HepG2 (cell line): ENCODE data around the gene ZDHHC14. TPM values are rescaled to one million over a fixed set of nuclear protein-coding genes. Genes with fewer than 3 reads are reported as not detected.

Experiments used
- ATAC-seq: fragments of 200-7000 bp; cut with Tn5 transposase; 3 replicates; pipeline ENCODE4 v1.9.1; 2020; ENCODE audit warnings: mild to moderate bottlenecking, moderate library complexity
- BruUV-seq: library from RNA; stranded (reverse); fragments of 400-500 nt; replicated peaks from 2 replicates; lab custom pipeline; 2021; lab: Mats Ljungman, UMichigan
- CTCF ChIA-PET: fragments of 300-600 bp; formaldehyde crosslinking; extraction: SDS; loops from one replicate; lab custom pipeline; 2021; ENCODE audit warnings: low total read pairs, inconsistent platforms, low intra/inter-chr PET ratio; lab: Yijun Ruan, JAX
- POLR2A ChIA-PET: fragments of 350-600 bp; sonication (Branson Sonifier 250); formaldehyde crosslinking; loops from one replicate; lab custom pipeline; 2020; ENCODE audit warnings: antibody characterized with exemption, inconsistent platforms; lab: Yijun Ruan, JAX
- DNase-seq: peaks from one replicate; pipeline ENCODE4 v3.0.0-alpha.2; 2015; ENCODE audit warnings: low spot score
- FAIRE-seq: peaks from 3 replicates; lab custom pipeline; 2011; peaks lifted over from hg19 to GRCh38; lab: Jason Lieb, UNC
- H2AFZ ChIP-seq: one replicate; pipeline ENCODE4 v1.6.1; 2011; ENCODE audit warnings: low read length, inconsistent platforms
- H3K27ac ChIP-seq: fragments of 300-600 bp; 3 replicates; pipeline ENCODE4 v1.8.0; 2011; ENCODE audit warnings: mixed run types, mild to moderate bottlenecking, mixed read lengths, low read length, inconsistent platforms; ENCODE audit not compliant: insufficient read depth; ENCODE audit errors: extremely low read length
- H3K27me3 ChIP-seq, 2 experiments: fragments of 200-600 bp in 1 of 2; 2 replicates in 1 of 2; 3 replicates in 1 of 2; pipeline versions ENCODE4 v1.6.0 to v1.8.0; 2011; ENCODE audit warnings: low read length in 2 of 2, mild to moderate bottlenecking in 2 of 2, moderate library complexity in 2 of 2, inconsistent platforms in 1 of 2; ENCODE audit not compliant: insufficient read depth in 2 of 2, control insufficient read depth in 1 of 2
- H3K36me3 ChIP-seq, 2 experiments: fragments of 200-600 bp in 1 of 2; replicated peaks in 1 of 2; 2 replicates in 1 of 2; 3 replicates in 1 of 2; pipeline versions ENCODE4 v1.5.1 to v1.8.0; 2011; ENCODE audit warnings: low read length in 2 of 2, inconsistent platforms in 1 of 2; ENCODE audit not compliant: insufficient read depth in 2 of 2, control insufficient read depth in 1 of 2
- H3K4me1 ChIP-seq: 2 replicates; pipeline ENCODE4 v1.5.1; 2012; ENCODE audit warnings: low read length, inconsistent platforms; ENCODE audit not compliant: insufficient read depth
- H3K4me2 ChIP-seq: 2 replicates; pipeline ENCODE4 v1.6.0; 2011; ENCODE audit warnings: low read depth, low read length, inconsistent platforms
- H3K4me3 ChIP-seq, 3 experiments: fragments of 200-600 bp in 1 of 3; sonication (generic), shearing (Covaris generic) in 1 of 3; replicated peaks in 1 of 3; 2 replicates each; pipeline ENCODE4 v1.5.1; 2011 to 2016; ENCODE audit warnings: low read length in 3 of 3, inconsistent platforms in 2 of 3, low read depth in 2 of 3, mild to moderate bottlenecking in 2 of 3, control low read depth in 1 of 3, mixed read lengths in 1 of 3; ENCODE audit not compliant: insufficient read depth in 1 of 3
- H3K79me2 ChIP-seq: one replicate; pipeline ENCODE4 v1.6.1; 2011; ENCODE audit warnings: low read length, inconsistent platforms; ENCODE audit not compliant: insufficient read depth
- H3K9ac ChIP-seq: 2 replicates; pipeline ENCODE4 v1.6.0; 2011; ENCODE audit warnings: mild to moderate bottlenecking, low read depth, low read length, inconsistent platforms; ENCODE audit not compliant: insufficient read depth
- H3K9me3 ChIP-seq: 2 replicates; pipeline ENCODE4 v1.5.1; 2012; ENCODE audit warnings: mild to moderate bottlenecking, low read length
- H4K20me1 ChIP-seq: 2 replicates; pipeline ENCODE4 v1.6.0; 2011; ENCODE audit warnings: inconsistent platforms, mild to moderate bottlenecking, low read length, moderate library complexity; ENCODE audit not compliant: insufficient read depth
- GATAD2A ChIP-seq: IDR thresholded peaks from 2 replicates; pipeline ENCODE4 v1.6.1; 2016
- GMEB1 ChIP-seq: sonication (generic); formaldehyde crosslinking; IDR thresholded peaks from 2 replicates; pipeline ENCODE4 v1.5.1; 2020; ENCODE audit warnings: missing genetic modification reagents, mild to moderate bottlenecking, borderline replicate concordance
- HDAC2 ChIP-seq: sonication (generic); formaldehyde crosslinking; IDR thresholded peaks from 2 replicates; pipeline ENCODE4 v1.4.0; 2020; ENCODE audit warnings: missing genetic modification reagents
- MBD4 ChIP-seq: IDR thresholded peaks from 2 replicates; pipeline ENCODE4 v1.6.1; 2012; ENCODE audit warnings: low read length, inconsistent platforms, borderline replicate concordance
- NFRKB ChIP-seq: fragments of 450-650 bp; IDR thresholded peaks from 2 replicates; pipeline ENCODE4 v1.6.1; 2017
- PAWR ChIP-seq: sonication (generic); formaldehyde crosslinking; IDR thresholded peaks from 2 replicates; pipeline ENCODE4 v1.4.0; 2020; ENCODE audit warnings: missing genetic modification reagents, mild to moderate bottlenecking, borderline replicate concordance
- REST ChIP-seq, 2 experiments: IDR thresholded peaks; 2 replicates each; pipeline ENCODE4 v1.6.1; 2011 to 2012; ENCODE audit warnings: low read length in 2 of 2, borderline replicate concordance in 1 of 2, low read depth in 1 of 2, mild to moderate bottlenecking in 1 of 2, moderate library complexity in 1 of 2
- TCF12 ChIP-seq, 2 experiments: fragments of 450-650 bp in 1 of 2; sonication (generic) in 1 of 2; formaldehyde crosslinking in 1 of 2; IDR thresholded peaks; 2 replicates each; pipeline versions ENCODE4 v1.6.1 to v1.8.0; 2017 to 2022; ENCODE audit warnings: antibody characterized with exemption in 1 of 2, mild to moderate bottlenecking in 1 of 2, missing genetic modification reagents in 1 of 2, moderate library complexity in 1 of 2
- TCF7L2 ChIP-seq: IDR thresholded peaks from 2 replicates; pipeline ENCODE4 v1.6.1; 2011; ENCODE audit warnings: mild to moderate bottlenecking, low read depth, low read length, moderate library complexity
- ZNF121 ChIP-seq: sonication (generic); formaldehyde crosslinking; IDR thresholded peaks from 2 replicates; pipeline ENCODE4 v1.5.0; 2020; ENCODE audit warnings: mild to moderate bottlenecking, missing genetic modification reagents
- ZNF263 ChIP-seq: sonication (generic); formaldehyde crosslinking; IDR thresholded peaks from 2 replicates; pipeline ENCODE4 v1.4.0; 2020; ENCODE audit warnings: missing genetic modification reagents
- ZNF850 ChIP-seq: sonication (generic); formaldehyde crosslinking; conservative IDR thresholded peaks from 2 replicates; pipeline ENCODE4 v1.9.0; 2021; ENCODE audit warnings: mild to moderate bottlenecking, missing genetic modification reagents
- WGBS: methylation state at CpG from one replicate; pipeline ENCODE4 v1.1.6; 2017; ENCODE audit warnings: low lambda C conversion rate; 5-methylcytosine and 5-hydroxymethylcytosine counted together
- in situ Hi-C: cut with HindIII; loops from 2 replicates; pipeline ENCODE4 v1.10.0; 2017; ENCODE audit warnings: low pct_unique_long_range_greater_than_20kb; ENCODE audit not compliant: extremely low pct_ligation_motif_present
- intact Hi-C: fragments of 100-400 bp; cut with micrococcal nuclease; formaldehyde crosslinking; loops from one replicate; pipeline ENCODE4 v1.10.0; 2022; ENCODE audit not compliant: unreplicated experiment
- polyA plus RNA-seq, 8 experiments: library from polyadenylated mRNA; depleted of rRNA in 3 of 8; stranded (reverse) in 7 of 8; unstranded in 1 of 8; fragments of >200 nt; fragmentation: Illumina TruSeq in 4 of 8; extraction: Trizol in 4 of 8; gene quantifications; 2 replicates each; pipeline versions ENCODE4 v1.2.1 to v1.2.3, GENCODE V29; 2011 to 2016; ENCODE audit warnings: low read depth in 4 of 8, missing spikeins in 1 of 8, mixed read lengths in 1 of 8; ENCODE audit not compliant: insufficient read depth in 1 of 8
- total RNA-seq, 5 experiments: library from RNA; depleted of rRNA; stranded (reverse); fragments of >200 nt; fragmentation: Illumina TruSeq; extraction: Trizol; gene quantifications; 2 replicates each; pipeline ENCODE4 v1.2.3, GENCODE V29; 2016; ENCODE audit warnings: low read depth in 1 of 5
- TF ChIP-seq, protein P1 (sequence below): sonication (generic); formaldehyde crosslinking; IDR thresholded peaks from 2 replicates; pipeline ENCODE4 v1.5.1; 2020; ENCODE audit warnings: mild to moderate bottlenecking, moderate library complexity, missing genetic modification reagents
- TF ChIP-seq, protein P2 (sequence below): sonication (generic); formaldehyde crosslinking; IDR thresholded peaks from 2 replicates; pipeline ENCODE4 v1.8.0; 2022; ENCODE audit warnings: mild to moderate bottlenecking, missing genetic modification reagents, borderline replicate concordance

The ZDHHC14 gene
- total and polyA plus RNA-seq, 2 of the 13 experiments (the other 11 are each of a cell fraction or from before 2014, with no cell fraction given): 3.7 to 9.5 TPM

DNA sequence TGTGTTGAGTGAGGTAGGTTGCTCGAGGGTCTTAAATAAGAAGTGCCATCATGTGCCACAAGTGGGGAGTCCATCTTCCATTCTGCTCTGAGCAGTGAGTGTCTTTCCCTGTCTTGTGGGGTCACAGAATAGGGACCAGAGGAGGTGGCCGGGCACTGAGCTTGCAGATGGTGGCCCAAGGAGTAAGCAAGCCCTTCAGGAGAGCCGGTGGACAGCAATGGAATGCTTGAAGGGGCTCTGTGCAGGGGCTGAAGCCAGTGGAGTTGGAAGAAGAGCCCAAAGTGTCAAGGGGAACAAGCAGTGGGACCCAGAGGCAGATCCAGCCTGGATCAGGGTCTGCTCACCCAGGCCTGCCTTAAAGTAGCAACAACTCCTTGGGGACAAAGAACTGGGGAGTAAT is 228.6 kb downstream of the ZDHHC14 start (continued):
- no peak for TF ChIP-seq GMEB1 (CRISPR knock-in tag)
- no peak for TF ChIP-seq PAWR (CRISPR knock-in tag)
- TF ChIP-seq, all 625 proteins: peak for 0

GRCh38 chr6:157610451-157610999 is 229.5 kb downstream of the ZDHHC14 start:
- no peak for ATAC-seq
- no peaks in the 10 kb centered on the region for H3K79me2 ChIP-seq
- H3K4me2 ChIP-seq: no peak overlapping the region
- intact Hi-C loops (loop anchor here (5.0 kb wide), 1 partner anchor 273 kb away; no protein-coding TSS in a partner anchor), in situ Hi-C loops (loop anchor here (5.0 kb wide), 1 partner anchor 288 kb away; the partner anchor contains the start of gene TMEM242)
- peaks cover 48% of the 10 kb centered on the region for H3K4me1 ChIP-seq
- no peak for FAIRE-seq
- WGBS: 91% methylated on average over 8 of the region's 9 CpGs
- no peaks in the 10 kb centered on the region for H3K36me3 ChIP-seq
- no peak overlapping the region for H3K27ac ChIP-seq
- H3K9me3 ChIP-seq: no peaks in the 10 kb centered on the region
- POLR2A ChIA-PET: no interaction called here
- BruUV-seq: no TSS peak
- H3K9ac ChIP-seq: no peak overlapping the region
- CTCF ChIA-PET: no interaction called here
- no peaks in the 10 kb centered on the region for H3K27me3 ChIP-seq
- no peaks in the 10 kb centered on the region for H4K20me1 ChIP-seq
- no peak overlapping the region for H3K4me3 ChIP-seq
- DNase-seq: no peak
- H2AFZ ChIP-seq: no peak overlapping the region
- TF ChIP-seq ZNF850 (CRISPR knock-in tag) (no peak), TCF7L2 (no peak), MBD4 (no peak), HDAC2 (CRISPR knock-in tag) (no peak), ZNF121 (no peak), REST (IDR thresholded peaks at IDR 0.05; ENCODE audit: borderline replicate concordance in 1 of 2, low read depth in 1 of 2, low read length in 2 of 2) (no peak), ZNF263 (CRISPR knock-in tag) (no peak), NFRKB (no peak), GATAD2A (no peak), TCF12 (IDR thresholded peaks at IDR 0.05) (no peak), TCF12 (CRISPR knock-in tag; IDR thresholded peaks at IDR 0.05) (no peak)
- TF ChIP-seq, protein P1, sequence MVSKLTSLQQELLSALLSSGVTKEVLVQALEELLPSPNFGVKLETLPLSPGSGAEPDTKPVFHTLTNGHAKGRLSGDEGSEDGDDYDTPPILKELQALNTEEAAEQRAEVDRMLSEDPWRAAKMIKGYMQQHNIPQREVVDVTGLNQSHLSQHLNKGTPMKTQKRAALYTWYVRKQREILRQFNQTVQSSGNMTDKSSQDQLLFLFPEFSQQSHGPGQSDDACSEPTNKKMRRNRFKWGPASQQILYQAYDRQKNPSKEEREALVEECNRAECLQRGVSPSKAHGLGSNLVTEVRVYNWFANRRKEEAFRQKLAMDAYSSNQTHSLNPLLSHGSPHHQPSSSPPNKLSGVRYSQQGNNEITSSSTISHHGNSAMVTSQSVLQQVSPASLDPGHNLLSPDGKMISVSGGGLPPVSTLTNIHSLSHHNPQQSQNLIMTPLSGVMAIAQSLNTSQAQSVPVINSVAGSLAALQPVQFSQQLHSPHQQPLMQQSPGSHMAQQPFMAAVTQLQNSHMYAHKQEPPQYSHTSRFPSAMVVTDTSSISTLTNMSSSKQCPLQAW: no peak
- TF ChIP-seq, protein P2, sequence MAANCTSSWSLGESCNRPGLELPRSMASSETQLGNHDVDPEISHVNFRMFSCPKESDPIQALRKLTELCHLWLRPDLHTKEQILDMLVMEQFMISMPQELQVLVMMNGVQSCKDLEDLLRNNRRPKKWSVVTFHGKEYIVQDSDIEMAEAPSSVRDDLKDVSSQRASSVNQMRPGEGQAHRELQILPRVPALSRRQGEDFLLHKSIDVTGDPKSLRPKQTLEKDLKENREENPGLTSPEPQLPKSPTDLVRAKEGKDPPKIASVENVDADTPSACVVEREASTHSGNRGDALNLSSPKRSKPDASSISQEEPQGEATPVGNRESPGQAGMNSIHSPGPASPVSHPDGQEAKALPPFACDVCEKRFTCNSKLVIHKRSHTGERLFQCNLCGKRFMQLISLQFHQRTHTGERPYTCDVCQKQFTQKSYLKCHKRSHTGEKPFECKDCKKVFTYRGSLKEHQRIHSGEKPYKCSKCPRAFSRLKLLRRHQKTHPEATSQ: no peak
